C4-2B (cell line): Measurements from ENCODE around the gene SAMHD1.
"Not testable (repeated sequence)": the region's sequence is repeated elsewhere in the genome, so short reads cannot be mapped to it uniquely, and the experiment has no call there.

Experiments used
- H3K27ac ChIP-seq: fragments of 450-650 bp; 2 replicates; pipeline ENCODE4 v1.5.1; 2017
- ZFX ChIP-seq: fragments of 450-650 bp; IDR thresholded peaks from 2 replicates; pipeline ENCODE4 v1.6.1; 2017
- TF ChIP-seq, protein P1 (sequence below): fragments of 450-650 bp; conservative IDR thresholded peaks from 2 replicates; pipeline ENCODE4 v1.5.1; 2017; ENCODE audit warnings: mild to moderate bottlenecking

Gene SAMHD1

GRCh38 chr20:36883977-36884535 lies 67.5 kb downstream of the SAMHD1 start:
- no peak for TF ChIP-seq ZFX
- TF ChIP-seq, protein P1, sequence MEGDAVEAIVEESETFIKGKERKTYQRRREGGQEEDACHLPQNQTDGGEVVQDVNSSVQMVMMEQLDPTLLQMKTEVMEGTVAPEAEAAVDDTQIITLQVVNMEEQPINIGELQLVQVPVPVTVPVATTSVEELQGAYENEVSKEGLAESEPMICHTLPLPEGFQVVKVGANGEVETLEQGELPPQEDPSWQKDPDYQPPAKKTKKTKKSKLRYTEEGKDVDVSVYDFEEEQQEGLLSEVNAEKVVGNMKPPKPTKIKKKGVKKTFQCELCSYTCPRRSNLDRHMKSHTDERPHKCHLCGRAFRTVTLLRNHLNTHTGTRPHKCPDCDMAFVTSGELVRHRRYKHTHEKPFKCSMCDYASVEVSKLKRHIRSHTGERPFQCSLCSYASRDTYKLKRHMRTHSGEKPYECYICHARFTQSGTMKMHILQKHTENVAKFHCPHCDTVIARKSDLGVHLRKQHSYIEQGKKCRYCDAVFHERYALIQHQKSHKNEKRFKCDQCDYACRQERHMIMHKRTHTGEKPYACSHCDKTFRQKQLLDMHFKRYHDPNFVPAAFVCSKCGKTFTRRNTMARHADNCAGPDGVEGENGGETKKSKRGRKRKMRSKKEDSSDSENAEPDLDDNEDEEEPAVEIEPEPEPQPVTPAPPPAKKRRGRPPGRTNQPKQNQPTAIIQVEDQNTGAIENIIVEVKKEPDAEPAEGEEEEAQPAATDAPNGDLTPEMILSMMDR, result no peak
- no peak overlapping the region for H3K27ac ChIP-seq

- H3K27ac ChIP-seq, result no peak overlapping the region
- no peak for TF ChIP-seq ZFX
- TF ChIP-seq, protein P1, result no peak
These were observed 69.6 kb downstream of the SAMHD1 start for GRCh38 chr20:36881888-36882287.

GRCh38 chr20:36881331-36881730 lies 70.2 kb downstream of the SAMHD1 start:
- no peak overlapping the region for H3K27ac ChIP-seq
- TF ChIP-seq, protein P1, result no peak
- no peak for TF ChIP-seq ZFX

DNA sequence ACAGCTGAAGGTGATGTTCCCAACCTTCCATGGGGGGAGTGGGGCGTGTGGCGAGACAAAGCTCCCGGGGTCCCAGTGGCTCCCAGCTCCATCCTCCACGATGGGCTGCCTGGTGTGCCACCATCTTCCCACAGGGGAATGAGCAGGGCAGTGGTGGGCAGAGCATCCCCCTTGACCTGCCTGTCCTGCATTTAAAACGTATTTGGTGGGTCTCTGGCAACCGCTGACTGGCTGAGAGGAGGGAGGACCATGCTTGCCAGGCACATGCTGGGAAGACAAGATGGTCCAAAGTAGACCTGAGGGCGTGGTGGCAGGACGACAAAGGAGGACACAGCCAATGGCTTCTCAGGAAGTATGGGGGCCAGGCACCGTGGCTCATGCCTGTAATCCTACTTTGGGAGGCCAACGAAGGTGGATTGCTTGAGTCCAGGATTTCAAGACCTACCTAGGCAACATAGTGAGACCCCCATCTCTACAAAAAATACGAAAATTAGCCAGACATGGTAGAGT lies 70.7 kb downstream of the SAMHD1 start:
- TF ChIP-seq ZFX, result no peak
- TF ChIP-seq, protein P1, result no peak
- H3K27ac ChIP-seq, result no peak overlapping the region

- H3K27ac ChIP-seq, result no peak overlapping the region
- TF ChIP-seq, protein P1, result no peak
- TF ChIP-seq ZFX, result no peak
These were observed 72.6 kb downstream of the SAMHD1 start for GRCh38 chr20:36878941-36879340.

- no peak overlapping the region for H3K27ac ChIP-seq
- TF ChIP-seq, protein P1, result no peak
- TF ChIP-seq ZFX, result no peak
These were observed 75.1 kb downstream of the SAMHD1 start for GRCh38 chr20:36876473-36876833.

GRCh38 chr20:36875702-36876472 lies 75.6 kb downstream of the SAMHD1 start, which contains the start of gene TLDC2:
Gene TLDC2 (plus strand): TSS chr20:36876138. CDS start chr20:36876175, 37 bp downstream.
- TF ChIP-seq ZFX, result no peak
- TF ChIP-seq, protein P1, result no peak
- no peak within 1 kb of the TSS for H3K27ac ChIP-seq

DNA sequence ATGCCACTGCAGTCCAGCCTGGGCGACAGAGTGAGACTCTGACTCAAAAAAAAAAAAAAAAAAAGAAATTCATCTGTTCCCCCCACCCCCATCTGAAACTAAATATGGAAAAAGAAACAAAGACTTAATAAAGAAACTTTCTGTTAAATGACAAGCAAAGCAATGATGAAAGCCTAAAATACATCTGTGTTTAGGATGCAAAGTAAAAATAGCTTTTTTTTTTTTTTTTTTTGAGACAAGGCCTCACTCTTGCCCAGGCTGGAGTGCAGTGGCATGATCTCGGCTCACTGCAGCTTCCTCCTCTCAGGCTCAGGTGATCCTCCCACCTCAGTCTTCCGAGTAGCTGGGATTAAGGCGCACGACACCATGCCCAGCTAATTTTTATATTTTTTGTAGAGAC lies 76.4 kb downstream of the SAMHD1 start:
- not testable (repeated sequence) for H3K27ac ChIP-seq
